Body of pancreas (tissue), 4 donors: ENCODE results near the gene MCTP2. TPM values are rescaled to one million over a fixed set of nuclear protein-coding genes. Genes with fewer than 3 reads are reported as not detected.

Experiments used
- ATAC-seq: fragments of 150-250 bp; one replicate; pipeline ENCODE4 v1.9.1; 2016
- DNase-seq, 4 donors: peaks; one replicate each; pipeline ENCODE4 v3.0.0-alpha.2; 2019
- H3K27ac ChIP-seq, 4 donors: fragments of 200-600 bp; sonication (generic); 1 replicate in 3 of 4; 2 replicates in 1 of 4; pipeline versions ENCODE4 v1.5.1 to v1.6.1; 2016 to 2019; ENCODE audit warnings: mild to moderate bottlenecking in 1 of 4, mixed read lengths in 1 of 4, moderate library complexity in 1 of 4
- H3K27me3 ChIP-seq, 2 donors: fragments of 200-600 bp; sonication (generic); one replicate each; pipeline ENCODE4 v1.6.0; 2016; ENCODE audit warnings: mild to moderate bottlenecking in 1 of 2
- H3K36me3 ChIP-seq, 2 donors: fragments of 200-600 bp; sonication (generic); replicated peaks in 1 of 2; 2 replicates each; pipeline ENCODE4 v1.5.1; 2016; ENCODE audit warnings: low read depth in 2 of 2; ENCODE audit not compliant: insufficient read depth in 1 of 2
- H3K4me1 ChIP-seq: fragments of 200-600 bp; sonication (generic); one replicate; pipeline ENCODE4 v1.6.0; 2016
- H3K4me3 ChIP-seq, 2 donors: fragments of 200-600 bp; sonication (generic); 1 replicate in 1 of 2; 2 replicates in 1 of 2; pipeline ENCODE4 v1.5.1; 2016 to 2019
- H3K9me3 ChIP-seq, 3 donors: fragments of 200-600 bp; sonication (generic); 1 replicate in 2 of 3; 2 replicates in 1 of 3; pipeline ENCODE4 v1.5.1; 2016
- CTCF ChIP-seq, 7 experiments: fragments of 450-650 bp in 4 of 7; fragments of 200-600 bp in 3 of 7; sonication (generic) in 3 of 7; IDR thresholded peaks; one replicate each; pipeline ENCODE4 v1.5.1; 2016 to 2019; ENCODE audit warnings: antibody characterized with exemption in 7 of 7
- POLR2A ChIP-seq, 3 donors: fragments of 450-650 bp; IDR thresholded peaks; one replicate each; pipeline ENCODE4 v1.6.1; 2016; ENCODE audit warnings: antibody characterized with exemption in 3 of 3, mild to moderate bottlenecking in 2 of 3
- WGBS, 2 donors: methylation state at CpG; one replicate each; pipeline ENCODE4 v1.1.5; 2017; 5-methylcytosine and 5-hydroxymethylcytosine counted together
- intact Hi-C: fragments of 100-400 bp; cut with DNase I; formaldehyde crosslinking; loops from one replicate; pipeline ENCODE4 v1.15.1; 2023
- total RNA-seq, 2 donors: library from RNA; depleted of rRNA; stranded (reverse); fragments of >200 nt; gene quantifications; one replicate each; pipeline ENCODE4 v1.1.0, GENCODE V29; 2016

The MCTP2 gene
- total RNA-seq, 2 donors from 2014 or later = 28.5 to 31.6 TPM

GRCh38 chr15:94395640-94396039, 164.3 kb downstream of the MCTP2 start:
- WGBS, 2 donors = 31 to 44% methylated on average over 1 of the region's 1 CpG
- DNase-seq = no peak
- intact Hi-C loops = no loop called here
- H3K36me3 ChIP-seq = peaks cover 0 to 1% of the 10 kb centered on the region in 2 donors
- no peak overlapping the region for H3K27ac ChIP-seq
- no peaks in the 10 kb centered on the region for H3K4me1 ChIP-seq
- no peak for ATAC-seq
- no peak overlapping the region for H3K4me3 ChIP-seq
- H3K9me3 ChIP-seq = no peaks in the 10 kb centered on the region
- TF ChIP-seq CTCF (IDR thresholded peaks at IDR 0.05) (no peak), POLR2A (IDR thresholded peaks at IDR 0.05) (no peak)
- H3K27me3 ChIP-seq = no peaks in the 10 kb centered on the region

- Histone ChIP-seq H3K4me3 (no peak overlapping the region), H3K36me3 (peaks cover 0 to 1% of the 10 kb centered on the region in 2 donors), H3K27ac (no peak overlapping the region), H3K9me3 (no peaks in the 10 kb centered on the region), H3K27me3 (no peaks in the 10 kb centered on the region), H3K4me1 (no peaks in the 10 kb centered on the region)
- intact Hi-C loops = no loop called here
- WGBS, 2 donors = 70 to 74% methylated on average over 3 of the region's 3 CpGs
- ATAC-seq (peak; percentile 21), DNase-seq (no peak)
- TF ChIP-seq CTCF (IDR thresholded peaks at IDR 0.05) = no peak
- TF ChIP-seq POLR2A (IDR thresholded peaks at IDR 0.05) = no peak
Observed at GRCh38 chr15:94397337-94397736, 166.0 kb downstream of the MCTP2 start.

- H3K4me1 ChIP-seq = no peaks in the 10 kb centered on the region
- TF ChIP-seq POLR2A (IDR thresholded peaks at IDR 0.05) = no peak
- TF ChIP-seq CTCF (IDR thresholded peaks at IDR 0.05) = no peak
- H3K4me3 ChIP-seq = no peak overlapping the region
- H3K27ac ChIP-seq = no peak overlapping the region
- no peaks in the 10 kb centered on the region for H3K27me3 ChIP-seq
- DNase-seq (no peak), ATAC-seq (no peak)
- intact Hi-C loops = no loop called here
- H3K36me3 ChIP-seq = peaks cover 0 to 1% of the 10 kb centered on the region in 2 donors
- no peaks in the 10 kb centered on the region for H3K9me3 ChIP-seq
Observed at GRCh38 chr15:94398001-94398400, 166.6 kb downstream of the MCTP2 start.

GRCh38 chr15:94400526-94401298, 169.4 kb downstream of the MCTP2 start:
- no peak for DNase-seq
- TF ChIP-seq POLR2A (IDR thresholded peaks at IDR 0.05) = no peak
- no peak for TF ChIP-seq CTCF (IDR thresholded peaks at IDR 0.05)
- H3K9me3 ChIP-seq = no peaks in the 10 kb centered on the region
- no peak for ATAC-seq
- peaks cover 0 to 1% of the 10 kb centered on the region in 2 donors for H3K36me3 ChIP-seq
- no peaks in the 10 kb centered on the region for H3K27me3 ChIP-seq
- 86 to 88% methylated on average over 10 of the region's 10 CpGs for WGBS, 2 donors
- intact Hi-C loops = no loop called here
- no peak overlapping the region for H3K4me3 ChIP-seq
- no peak overlapping the region for H3K27ac ChIP-seq
- H3K4me1 ChIP-seq = no peaks in the 10 kb centered on the region

GRCh38 chr15:94403331-94403730, 172.0 kb downstream of the MCTP2 start:
- no peak for ATAC-seq

More at GRCh38 chr15:94403331-94403730, 172.0 kb downstream of the MCTP2 start:
- no peaks in the 10 kb centered on the region for H3K9me3 ChIP-seq
- H3K27me3 ChIP-seq = no peaks in the 10 kb centered on the region
- no peak overlapping the region for H3K4me3 ChIP-seq
- 47 to 68% methylated on average over 4 of the region's 4 CpGs for WGBS, 2 donors
- H3K4me1 ChIP-seq = no peaks in the 10 kb centered on the region
- TF ChIP-seq CTCF (IDR thresholded peaks at IDR 0.05) = no peak
- TF ChIP-seq POLR2A (IDR thresholded peaks at IDR 0.05) = no peak
- H3K36me3 ChIP-seq = peaks cover 0 to 1% of the 10 kb centered on the region in 2 donors
- no peak for DNase-seq
- no peak overlapping the region for H3K27ac ChIP-seq
- intact Hi-C loops = no loop called here
